PC-3 (cell line): ENCODE measurements around the gene CXorf66. TPM values are rescaled to one million over a fixed set of nuclear protein-coding genes. Genes with fewer than 3 reads are reported as not detected.
"Not testable (repeated sequence)": the region's sequence is repeated elsewhere in the genome, so short reads cannot be mapped to it uniquely, and the experiment has no call there.

ENCODE experiments used
- ATAC-seq: fragments of 200-7000 bp; cut with Tn5 transposase; 2 replicates; pipeline ENCODE4 v1.9.1; 2020; ENCODE audit warnings: mild to moderate bottlenecking, moderate library complexity
- BruUV-seq: library from RNA; stranded (reverse); fragments of 400-500 nt; replicated peaks from 2 replicates; lab custom pipeline; 2021; lab: Mats Ljungman, UMichigan
- CTCF ChIA-PET: fragments of 300-600 bp; sonication (Branson Sonifier 250); formaldehyde crosslinking; loops from one replicate; lab custom pipeline; 2022; ENCODE audit warnings: antibody characterized with exemption; lab: Charles Lee
- POLR2A ChIA-PET: fragments of 300-600 bp; sonication (Branson Sonifier 250); formaldehyde crosslinking; loops from one replicate; lab custom pipeline; 2022; ENCODE audit warnings: antibody characterized with exemption; ENCODE audit not compliant: unreplicated experiment; lab: Charles Lee
- DNase-seq: peaks from one replicate; pipeline ENCODE4 v3.0.0-alpha.2; 2015
- H2AFZ ChIP-seq: fragments of 300-600 bp; sonication (generic); 2 replicates; pipeline ENCODE4 v1.6.0; 2016; ENCODE audit warnings: antibody characterized with exemption, low read length
- H3F3A ChIP-seq: fragments of 300-600 bp; sonication (generic); one replicate; pipeline ENCODE4 v1.6.0; 2017; ENCODE audit warnings: antibody characterized with exemption, low read length, control low read depth, mild to moderate bottlenecking; ENCODE audit not compliant: unreplicated experiment
- H3K27ac ChIP-seq: fragments of 300-600 bp; sonication (generic); 2 replicates; pipeline ENCODE4 v1.5.1; 2016; ENCODE audit warnings: mild to moderate bottlenecking, low read length
- H3K27me3 ChIP-seq: fragments of 300-600 bp; sonication (generic); 2 replicates; pipeline ENCODE4 v1.6.1; 2016; ENCODE audit warnings: low read length, mixed read lengths
- H3K36me3 ChIP-seq: fragments of 300-600 bp; sonication (generic); 2 replicates; pipeline ENCODE4 v1.6.1; 2016; ENCODE audit warnings: low read depth, mixed run types, low read length, mixed read lengths
- H3K4me1 ChIP-seq: fragments of 300-600 bp; sonication (generic); 2 replicates; pipeline ENCODE4 v1.5.1; 2016; ENCODE audit warnings: low read length; ENCODE audit not compliant: insufficient read depth
- H3K4me2 ChIP-seq: fragments of 300-600 bp; sonication (generic); 2 replicates; pipeline ENCODE4 v1.6.0; 2016; ENCODE audit warnings: low read length
- H3K4me3 ChIP-seq: fragments of 300-600 bp; sonication (generic); 2 replicates; pipeline ENCODE4 v1.5.1; 2016; ENCODE audit warnings: mild to moderate bottlenecking, low read length, mixed read lengths
- H3K79me2 ChIP-seq: fragments of 300-600 bp; sonication (generic); 2 replicates; pipeline ENCODE4 v1.6.1; 2017; ENCODE audit warnings: low read length, mixed read lengths
- H3K9ac ChIP-seq: fragments of 300-600 bp; sonication (generic); 2 replicates; pipeline ENCODE4 v1.6.0; 2016; ENCODE audit warnings: mild to moderate bottlenecking, low read length
- H3K9me2 ChIP-seq: fragments of 300-600 bp; sonication (generic); replicated peaks from 2 replicates; pipeline ENCODE4 v1.6.1; 2016; ENCODE audit warnings: mixed run types, low read length, mixed read lengths
- H3K9me3 ChIP-seq: fragments of 300-600 bp; sonication (generic); 2 replicates; pipeline ENCODE4 v1.6.1; 2016; ENCODE audit warnings: low read length, mixed read lengths
- H4K20me1 ChIP-seq: fragments of 300-600 bp; sonication (generic); 2 replicates; pipeline ENCODE4 v1.6.1; 2016; ENCODE audit warnings: low read length, mixed read lengths
- CTCF ChIP-seq: fragments of 300-600 bp; sonication (generic); conservative IDR thresholded peaks from 2 replicates; pipeline ENCODE4 v1.5.1; 2017; ENCODE audit warnings: antibody characterized with exemption, low read depth, mild to moderate bottlenecking, low read length
- EZH2 ChIP-seq: fragments of 300-600 bp; sonication (generic); IDR thresholded peaks from one replicate; pipeline ENCODE4 v1.6.1; 2017; ENCODE audit warnings: antibody characterized with exemption, mild to moderate bottlenecking, low read length; ENCODE audit not compliant: unreplicated experiment
- EZH2phosphoT487 ChIP-seq: fragments of 300-600 bp; sonication (generic); IDR thresholded peaks from 2 replicates; pipeline ENCODE4 v1.6.1; 2018; ENCODE audit warnings: mild to moderate bottlenecking, antibody characterized with exemption, low read length, borderline replicate concordance
- intact Hi-C: fragments of 100-400 bp; cut with micrococcal nuclease; formaldehyde crosslinking; loops from 2 replicates; pipeline ENCODE4 v1.9.0; 2023
- total RNA-seq: library from RNA; depleted of rRNA; stranded (reverse); fragments of >200 nt; gene quantifications from 2 replicates; pipeline ENCODE4 v1.2.3, GENCODE V29; 2014

Gene CXorf66
- total RNA-seq, 1 experiment from 2014 or later, result not detected

- ChIA-PET CTCF (no interaction called here), POLR2A (no interaction called here)
- Histone ChIP-seq H3K79me2 (peaks cover 56% of the 10 kb centered on the region), H3K4me2 (no peak overlapping the region), H3K9me2 (no peaks in the 10 kb centered on the region), H3K9ac (no peak overlapping the region), H4K20me1 (no peaks in the 10 kb centered on the region), H3K27me3 (no peaks in the 10 kb centered on the region), H3K4me3 (no peak overlapping the region), H2AFZ (no peak overlapping the region), H3K27ac (no peak overlapping the region), H3K4me1 (peaks cover under 1% of the 10 kb centered on the region; the same call in 1 of the 2 replicates), H3K9me3 (no peaks in the 10 kb centered on the region), H3F3A (no peaks in the 10 kb centered on the region), H3K36me3 (no peaks in the 10 kb centered on the region)
- DNase-seq (no peak), ATAC-seq (no peak)
- intact Hi-C loops, result no loop called here
- no TSS peak for BruUV-seq
- TF ChIP-seq EZH2phosphoT487 (no peak), EZH2 (no peak), CTCF (no peak)
Observed at GRCh38 chrX:139924069-139924695, 41.1 kb downstream of the CXorf66 start.

- BruUV-seq, intact Hi-C loops, POLR2A ChIA-PET, H3K27ac ChIP-seq, H3K27me3 ChIP-seq, H2AFZ ChIP-seq, H3K36me3 ChIP-seq, H3K9ac ChIP-seq, CTCF ChIA-PET, H3K4me3 ChIP-seq, H3F3A ChIP-seq, H3K4me2 ChIP-seq, H3K9me3 ChIP-seq, H3K9me2 ChIP-seq, H3K4me1 ChIP-seq, ATAC-seq, H4K20me1 ChIP-seq, DNase-seq: not testable (repeated sequence)
- peaks cover 29% of the 10 kb centered on the region for H3K79me2 ChIP-seq
Observed at GRCh38 chrX:139921142-139921541, 44.2 kb downstream of the CXorf66 start.

GRCh38 chrX:139920316-139920715 is 45.0 kb downstream of the CXorf66 start:
- POLR2A ChIA-PET, result no interaction called here
- Histone ChIP-seq H3K27ac (no peak overlapping the region), H2AFZ (no peak overlapping the region), H3K4me1 (no peaks in the 10 kb centered on the region), H4K20me1 (no peaks in the 10 kb centered on the region), H3K36me3 (no peaks in the 10 kb centered on the region), H3K9me2 (no peaks in the 10 kb centered on the region), H3F3A (no peaks in the 10 kb centered on the region), H3K27me3 (no peaks in the 10 kb centered on the region), H3K4me2 (no peak overlapping the region), H3K9me3 (no peaks in the 10 kb centered on the region), H3K4me3 (no peak overlapping the region), H3K79me2 (peaks cover 21% of the 10 kb centered on the region; the same call in 1 of the 2 replicates), H3K9ac (no peak overlapping the region)
- ATAC-seq, result no peak
- no TSS peak for BruUV-seq
- intact Hi-C loops, result no loop called here
- CTCF ChIA-PET, result no interaction called here
- TF ChIP-seq EZH2 (no peak), CTCF (no peak), EZH2phosphoT487 (no peak)
- DNase-seq, result no peak
